Rectal smooth muscle tissue (tissue), 1 donor: Measurements from ENCODE around the gene NAV2.

Experiments
- H3K27ac ChIP-seq: one replicate; pipeline ENCODE4 v1.7.0; 2013; ENCODE audit warnings: low read depth, low read length, inconsistent platforms
- H3K27me3 ChIP-seq: one replicate; pipeline ENCODE4 v1.7.0; 2013; ENCODE audit warnings: low read length; ENCODE audit not compliant: control insufficient read depth, insufficient read depth
- H3K36me3 ChIP-seq: one replicate; pipeline ENCODE4 v1.7.0; 2013; ENCODE audit warnings: low read length; ENCODE audit not compliant: control insufficient read depth, insufficient read depth
- H3K4me1 ChIP-seq: one replicate; pipeline ENCODE4 v1.7.0; 2013; ENCODE audit warnings: low read length; ENCODE audit not compliant: control insufficient read depth, insufficient read depth
- H3K4me3 ChIP-seq: one replicate; pipeline ENCODE4 v1.7.0; 2013; ENCODE audit warnings: low read length
- H3K9ac ChIP-seq: one replicate; pipeline ENCODE4 v1.7.0; 2013; ENCODE audit warnings: low read length

Gene NAV2

DNA sequence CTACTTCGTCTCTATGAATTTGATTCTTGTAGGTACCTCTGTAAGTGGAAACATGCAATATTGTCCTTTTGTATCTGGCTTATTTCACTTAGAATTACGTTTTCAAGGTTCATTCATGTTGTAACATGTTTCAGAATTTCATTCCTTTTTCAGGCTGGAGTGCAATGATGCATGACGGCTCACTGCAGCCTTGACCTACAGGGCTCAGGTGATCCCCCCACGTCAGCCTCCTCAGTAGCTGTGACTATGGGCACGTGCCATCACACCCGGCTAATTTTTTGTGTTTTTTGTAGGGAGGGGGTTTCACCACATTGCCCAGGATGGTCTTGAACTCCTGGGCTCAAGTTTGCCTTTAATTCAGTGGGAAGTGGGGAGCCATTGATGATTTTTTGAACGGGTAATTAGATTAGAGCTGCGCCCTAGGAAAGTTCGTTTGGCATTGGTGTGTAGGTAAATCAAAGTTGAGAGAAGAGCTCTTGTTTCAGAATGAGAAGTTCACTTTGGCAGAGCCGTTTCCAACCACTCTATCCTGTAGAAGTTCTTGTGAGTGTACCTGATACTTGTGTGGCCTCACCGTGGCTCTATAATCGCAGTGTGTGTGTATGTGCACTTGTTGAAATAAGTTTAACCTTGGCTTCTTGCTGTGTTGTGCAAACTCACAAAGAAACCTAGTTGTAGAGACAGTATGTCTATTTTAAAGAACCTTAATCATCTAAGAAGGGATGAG is 115.9 kb downstream of the NAV2 start:
- no peak overlapping the region for H3K27ac ChIP-seq
- peaks cover 3% of the 10 kb centered on the region for H3K36me3 ChIP-seq
- no peak overlapping the region for H3K9ac ChIP-seq
- peaks cover 9% of the 10 kb centered on the region for H3K4me1 ChIP-seq
- no peaks in the 10 kb centered on the region for H3K27me3 ChIP-seq
- H3K4me3 ChIP-seq, result no peak overlapping the region

DNA sequence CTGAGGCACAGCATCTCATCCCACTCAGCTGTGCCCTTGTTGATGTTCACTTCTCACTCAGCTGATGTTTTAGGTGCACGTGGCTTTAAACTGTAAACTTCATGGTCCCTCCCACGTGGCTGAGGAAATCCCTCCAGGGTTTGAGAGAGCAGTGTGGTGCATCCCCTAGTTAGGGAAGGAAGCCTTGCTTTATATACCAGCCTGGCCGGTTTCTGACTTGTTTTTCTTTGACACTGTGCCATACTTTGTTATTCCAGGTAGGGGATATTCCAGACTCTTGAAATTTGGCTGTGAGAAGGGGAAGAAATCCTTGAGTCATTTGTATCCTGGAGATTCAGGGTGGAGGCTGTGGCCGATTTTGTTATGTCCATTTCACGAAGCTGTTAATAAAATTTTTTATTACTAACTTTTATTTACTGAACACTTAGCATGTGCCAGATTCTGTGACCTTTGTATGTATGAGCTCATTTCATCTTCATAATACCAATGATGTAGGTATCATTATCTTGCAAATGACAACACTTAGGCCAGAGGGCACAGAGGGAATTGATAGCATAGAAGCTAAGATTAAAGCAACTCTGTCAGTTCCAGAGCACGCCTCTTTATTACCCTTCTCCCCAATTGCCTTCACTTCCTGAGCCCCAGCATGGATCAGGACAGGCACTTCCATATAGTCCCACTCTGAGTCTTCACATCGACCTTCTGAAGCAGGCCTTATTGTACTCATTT is 116.6 kb downstream of the NAV2 start:
- no peaks in the 10 kb centered on the region for H3K27me3 ChIP-seq
- H3K27ac ChIP-seq, result no peak overlapping the region
- H3K4me3 ChIP-seq, result no peak overlapping the region
- H3K9ac ChIP-seq, result no peak overlapping the region
- H3K4me1 ChIP-seq, result peaks cover 9% of the 10 kb centered on the region
- peaks cover 4% of the 10 kb centered on the region for H3K36me3 ChIP-seq

DNA sequence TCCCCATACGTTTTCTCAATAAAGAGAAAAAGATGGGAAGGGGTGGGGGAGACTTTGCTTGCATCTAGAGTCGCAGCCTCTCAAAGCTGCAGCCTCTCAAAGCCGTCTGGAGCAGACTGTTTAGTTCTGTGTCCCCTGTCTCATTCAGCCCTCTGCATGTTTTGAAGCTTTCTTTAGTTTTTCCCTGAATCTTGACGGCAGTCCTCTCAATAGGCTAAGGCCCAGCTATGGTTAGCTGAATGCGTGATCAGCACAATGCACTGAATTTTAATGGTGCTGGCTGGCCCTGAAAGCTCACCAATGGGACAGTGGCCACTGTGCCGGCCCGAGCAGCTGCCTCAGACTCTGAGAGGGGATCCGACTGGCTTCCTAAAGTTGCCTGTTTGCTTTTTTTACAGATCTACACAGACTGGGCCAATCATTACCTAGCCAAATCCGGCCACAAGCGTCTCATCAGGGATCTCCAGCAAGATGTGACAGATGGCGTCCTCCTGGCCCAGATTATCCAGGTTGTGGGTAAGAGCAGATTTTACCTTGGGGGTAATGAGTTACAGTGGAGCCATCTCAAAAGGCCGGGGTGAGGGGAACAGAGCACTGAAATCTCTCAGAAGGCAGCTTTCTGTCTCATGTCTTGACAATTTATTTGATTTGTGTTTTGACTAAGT is 119.6 kb downstream of the NAV2 start:
- Histone ChIP-seq H3K27me3 (no peaks in the 10 kb centered on the region), H3K9ac (no peak overlapping the region), H3K36me3 (peaks cover 4% of the 10 kb centered on the region), H3K27ac (no peak overlapping the region), H3K4me3 (no peak overlapping the region), H3K4me1 (peaks cover 4% of the 10 kb centered on the region)

- Histone ChIP-seq H3K36me3 (peaks cover 4% of the 10 kb centered on the region), H3K27me3 (no peaks in the 10 kb centered on the region), H3K9ac (no peak overlapping the region), H3K4me3 (no peak overlapping the region), H3K27ac (no peak overlapping the region), H3K4me1 (peaks cover 4% of the 10 kb centered on the region)
These were observed 120.3 kb downstream of the NAV2 start for GRCh38 chr11:19832901-19833300.

GRCh38 chr11:19834771-19835170 is 122.1 kb downstream of the NAV2 start:
- no peak overlapping the region for H3K4me3 ChIP-seq
- peaks cover 7% of the 10 kb centered on the region for H3K4me1 ChIP-seq
- H3K27ac ChIP-seq, result no peak overlapping the region
- H3K9ac ChIP-seq, result no peak overlapping the region
- H3K27me3 ChIP-seq, result no peaks in the 10 kb centered on the region
- H3K36me3 ChIP-seq, result peaks cover 7% of the 10 kb centered on the region

- peaks cover 7% of the 10 kb centered on the region for H3K36me3 ChIP-seq
These were observed 124.0 kb downstream of the NAV2 start for GRCh38 chr11:19836666-19837065.

DNA sequence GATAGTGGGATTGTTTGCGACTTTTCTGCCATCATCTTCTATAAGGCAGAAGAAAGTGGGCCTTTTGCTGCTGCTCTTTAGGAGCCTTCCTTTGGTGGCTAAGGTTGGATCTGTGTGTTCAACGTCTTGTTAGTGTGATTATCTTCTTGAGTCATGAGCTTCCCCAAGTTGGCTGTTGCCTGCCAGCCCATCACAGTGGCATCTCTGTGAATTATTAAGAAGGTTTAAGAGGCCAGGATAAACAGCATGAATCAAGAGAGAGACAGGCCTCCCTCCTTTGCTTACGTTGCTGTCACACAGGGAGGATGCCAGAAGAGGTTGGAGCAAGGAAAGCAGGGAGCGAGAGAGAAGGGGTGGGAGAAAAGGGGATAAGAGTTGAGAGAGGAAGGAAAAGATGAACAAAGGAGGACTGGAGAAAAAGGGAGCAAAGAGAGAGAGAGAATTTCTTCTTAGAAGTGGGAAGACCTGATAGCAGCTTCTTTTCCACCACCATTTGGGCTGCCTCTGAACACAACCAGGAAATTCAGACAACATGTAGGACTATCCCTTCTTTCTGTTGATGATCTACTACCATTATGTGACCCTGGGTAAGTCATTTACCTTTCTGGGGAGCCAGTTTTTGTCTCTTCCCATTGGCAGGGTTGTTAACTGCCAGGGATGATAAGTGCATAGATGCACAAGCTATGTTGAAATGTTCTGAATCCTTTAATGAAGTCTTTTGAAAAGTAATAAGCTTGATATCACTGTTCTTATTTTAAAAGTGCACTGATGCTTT is 126.5 kb downstream of the NAV2 start:
- Histone ChIP-seq H3K27ac (no peak overlapping the region), H3K4me1 (peaks cover 7% of the 10 kb centered on the region), H3K9ac (no peak overlapping the region), H3K36me3 (peaks cover 3% of the 10 kb centered on the region), H3K4me3 (no peak overlapping the region), H3K27me3 (no peaks in the 10 kb centered on the region)

More at GRCh38 chr11:19836666-19837065, 124.0 kb downstream of the NAV2 start:
- Histone ChIP-seq H3K4me3 (no peak overlapping the region), H3K27me3 (no peaks in the 10 kb centered on the region), H3K27ac (no peak overlapping the region), H3K9ac (no peak overlapping the region), H3K4me1 (peaks cover 7% of the 10 kb centered on the region)

GRCh38 chr11:19840961-19841360 is 128.3 kb downstream of the NAV2 start:
- Histone ChIP-seq H3K36me3 (peaks cover 5% of the 10 kb centered on the region), H3K9ac (no peak overlapping the region), H3K27me3 (no peaks in the 10 kb centered on the region), H3K4me3 (no peak overlapping the region), H3K27ac (no peak overlapping the region), H3K4me1 (peaks cover 7% of the 10 kb centered on the region)

DNA sequence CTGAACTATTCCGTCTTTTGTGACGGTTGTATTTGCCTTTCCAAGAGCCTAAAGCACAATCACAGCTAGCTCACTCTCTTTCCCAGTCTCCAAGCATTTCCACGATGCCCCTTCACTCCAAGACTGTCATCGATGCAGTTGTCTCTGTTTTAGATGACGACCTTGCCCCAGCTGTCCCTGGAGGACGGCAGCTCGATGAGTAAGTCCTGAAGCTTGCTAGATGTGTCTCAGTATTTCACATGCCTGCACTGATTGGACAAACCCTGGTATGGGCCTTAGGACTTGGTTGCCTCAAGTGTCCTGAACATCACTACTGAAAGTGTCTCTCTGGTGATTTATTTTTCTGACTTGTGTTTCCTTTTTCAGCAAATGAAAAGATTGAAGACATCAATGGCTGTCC is 129.9 kb downstream of the NAV2 start:
- H3K9ac ChIP-seq, result no peak overlapping the region
- peaks cover 7% of the 10 kb centered on the region for H3K4me1 ChIP-seq
- H3K4me3 ChIP-seq, result no peak overlapping the region
- no peaks in the 10 kb centered on the region for H3K27me3 ChIP-seq
- H3K36me3 ChIP-seq, result peaks cover 5% of the 10 kb centered on the region
- no peak overlapping the region for H3K27ac ChIP-seq

DNA sequence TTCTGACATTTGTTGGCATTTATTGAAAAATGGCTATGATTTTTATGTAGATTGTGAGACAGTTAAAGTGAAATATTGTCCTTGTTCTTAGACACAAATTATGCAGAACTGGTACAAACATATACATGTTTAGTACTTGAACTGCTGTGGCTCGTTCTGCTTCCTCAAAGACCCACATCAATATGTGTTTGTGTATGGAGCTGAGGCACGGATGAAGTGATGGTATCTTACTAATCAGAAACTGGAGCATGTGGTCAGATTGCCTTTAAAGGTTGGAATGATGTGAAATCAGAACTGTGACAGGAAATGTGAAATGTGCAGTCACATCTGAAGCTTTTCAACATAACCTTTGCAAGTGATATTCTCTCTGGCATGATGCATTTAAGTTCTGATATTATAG is 130.4 kb downstream of the NAV2 start:
- Histone ChIP-seq H3K36me3 (peaks cover 5% of the 10 kb centered on the region), H3K27me3 (no peaks in the 10 kb centered on the region), H3K27ac (no peak overlapping the region), H3K4me1 (peaks cover 5% of the 10 kb centered on the region), H3K4me3 (no peak overlapping the region), H3K9ac (no peak overlapping the region)

DNA sequence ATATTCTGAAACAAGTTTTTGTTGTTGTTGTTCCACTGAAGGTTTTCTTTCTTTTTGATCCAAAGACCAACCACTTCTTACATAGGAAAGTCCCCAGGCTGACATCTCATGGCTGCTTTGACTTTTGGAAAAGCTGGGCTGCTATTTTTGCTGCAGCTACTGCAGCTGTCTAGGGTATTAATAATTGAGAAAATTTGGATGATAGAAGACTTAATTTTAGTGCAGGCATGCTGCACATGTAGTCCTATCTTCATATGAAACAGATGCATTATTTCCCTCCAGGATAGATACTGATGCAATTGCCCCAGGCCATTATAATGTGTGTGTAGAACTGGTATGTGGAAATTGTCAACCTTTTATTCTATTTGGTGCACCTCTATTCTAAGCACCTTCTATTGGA is 131.4 kb downstream of the NAV2 start:
- no peak overlapping the region for H3K27ac ChIP-seq
- no peak overlapping the region for H3K4me3 ChIP-seq
- H3K36me3 ChIP-seq, result peaks cover 2% of the 10 kb centered on the region
- H3K4me1 ChIP-seq, result peaks cover 2% of the 10 kb centered on the region
- H3K27me3 ChIP-seq, result no peaks in the 10 kb centered on the region
- H3K9ac ChIP-seq, result no peak overlapping the region

GRCh38 chr11:19844806-19845205 is 132.2 kb downstream of the NAV2 start:
- H3K4me3 ChIP-seq, result no peak overlapping the region
- H3K36me3 ChIP-seq, result peaks cover 2% of the 10 kb centered on the region
- H3K27ac ChIP-seq, result no peak overlapping the region
- peaks cover 2% of the 10 kb centered on the region for H3K4me1 ChIP-seq
- no peaks in the 10 kb centered on the region for H3K27me3 ChIP-seq
- H3K9ac ChIP-seq, result no peak overlapping the region
